Uterus (tissue), 2 donors: ENCODE results near the gene DCAF6.

ENCODE experiments used
- CTCF ChIP-seq, 4 experiments: fragments of 200-600 bp in 2 of 4; fragments of 450-650 bp in 2 of 4; sonication (generic) in 2 of 4; IDR thresholded peaks; one replicate each; pipeline ENCODE4 v1.5.1; 2016 to 2019; ENCODE audit warnings: antibody characterized with exemption in 4 of 4, mild to moderate bottlenecking in 2 of 4, moderate library complexity in 1 of 4
- POLR2A ChIP-seq, 2 donors: fragments of 450-650 bp; IDR thresholded peaks; one replicate each; pipeline ENCODE4 v1.6.1; 2016; ENCODE audit warnings: antibody characterized with exemption in 2 of 2, mild to moderate bottlenecking in 1 of 2, moderate library complexity in 1 of 2

GRCh38 chr1:168125051-168125450 is 188.6 kb downstream of the DCAF6 start:
- TF ChIP-seq CTCF (IDR thresholded peaks at IDR 0.05) (no peak), POLR2A (IDR thresholded peaks at IDR 0.05) (no peak)
